Activated naive CD4-positive, alpha-beta T cell treated with anti-CD3 and anti-CD28 coated beads, Interleukin-2, amount 50 U/mL, for 16 hours (primary cell): ENCODE data around the gene SARS2.
"Not testable (repeated sequence)": the region's sequence is repeated elsewhere in the genome, so short reads cannot be mapped to it uniquely, and the experiment has no call there.

ENCODE experiments used
- DNase-seq: peaks from one replicate; pipeline ENCODE4 v3.0.0-alpha.2; 2020

SARS2 gene, protein sequence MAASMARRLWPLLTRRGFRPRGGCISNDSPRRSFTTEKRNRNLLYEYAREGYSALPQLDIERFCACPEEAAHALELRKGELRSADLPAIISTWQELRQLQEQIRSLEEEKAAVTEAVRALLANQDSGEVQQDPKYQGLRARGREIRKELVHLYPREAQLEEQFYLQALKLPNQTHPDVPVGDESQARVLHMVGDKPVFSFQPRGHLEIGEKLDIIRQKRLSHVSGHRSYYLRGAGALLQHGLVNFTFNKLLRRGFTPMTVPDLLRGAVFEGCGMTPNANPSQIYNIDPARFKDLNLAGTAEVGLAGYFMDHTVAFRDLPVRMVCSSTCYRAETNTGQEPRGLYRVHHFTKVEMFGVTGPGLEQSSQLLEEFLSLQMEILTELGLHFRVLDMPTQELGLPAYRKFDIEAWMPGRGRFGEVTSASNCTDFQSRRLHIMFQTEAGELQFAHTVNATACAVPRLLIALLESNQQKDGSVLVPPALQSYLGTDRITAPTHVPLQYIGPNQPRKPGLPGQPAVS

DNA sequence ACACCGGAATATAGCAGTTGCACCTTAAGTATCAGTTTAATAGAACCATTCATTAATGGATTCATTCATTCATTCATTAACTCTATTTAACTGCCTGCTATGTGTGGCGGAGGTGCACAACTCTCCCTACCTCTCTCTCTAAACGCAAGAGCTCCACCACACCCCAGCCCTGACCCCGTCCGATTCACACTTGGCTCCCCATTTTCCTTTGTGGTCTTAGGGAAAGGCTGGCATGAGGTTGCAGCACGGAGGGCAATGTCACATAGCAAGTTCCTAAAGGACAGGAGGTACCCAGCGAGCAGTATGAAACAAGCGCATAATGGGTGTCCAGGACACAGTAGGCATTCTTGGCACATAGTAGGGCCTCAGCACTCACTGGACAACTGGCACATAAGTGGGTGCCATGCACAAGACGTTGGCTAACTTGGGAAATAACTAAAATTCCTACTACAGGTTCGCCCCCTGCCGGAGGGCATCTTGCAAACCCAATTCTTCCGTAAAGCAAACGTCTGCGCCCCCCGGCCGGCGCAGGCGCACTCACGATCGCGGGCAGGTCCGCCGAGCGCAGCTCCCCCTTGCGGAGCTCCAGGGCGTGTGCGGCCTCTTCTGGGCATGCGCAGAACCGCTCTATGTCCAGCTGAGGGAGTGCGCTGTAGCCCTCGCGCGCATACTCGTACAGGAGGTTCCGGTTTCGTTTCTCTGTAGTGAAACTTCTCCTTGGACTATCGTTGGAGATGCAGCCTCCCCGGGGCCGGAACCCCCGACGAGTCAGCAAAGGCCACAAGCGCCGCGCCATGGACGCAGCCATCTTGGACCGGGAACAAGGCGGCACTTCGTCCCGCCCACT is at the start of gene SARS2:
Gene SARS2, minus strand, starts transcription at position 835 of the 847 bp plus-strand sequence. Its CDS starts 27 bp downstream, at position 808.
- DNase-seq = peak; percentile 87

DNA sequence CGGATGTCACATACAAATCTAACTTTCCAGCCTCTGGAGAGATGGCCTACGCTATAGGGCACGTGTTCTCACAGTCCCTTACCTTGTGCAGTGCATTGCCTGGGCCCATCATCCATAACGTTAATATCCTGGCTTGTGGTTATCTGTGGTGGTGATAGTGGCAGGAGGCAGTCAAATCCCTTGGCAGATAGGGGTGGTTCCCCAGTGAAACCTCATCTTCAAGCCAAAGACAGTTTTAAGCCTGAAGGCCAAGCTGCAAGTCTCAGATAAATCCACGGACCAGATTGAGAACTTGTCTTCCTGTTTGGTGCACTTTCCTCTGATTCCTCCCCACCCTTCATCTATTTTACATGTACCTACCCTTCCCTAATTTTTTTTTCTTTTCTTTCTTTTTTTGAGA is 49.2 kb upstream of the SARS2 start:
- no peak for DNase-seq

DNA sequence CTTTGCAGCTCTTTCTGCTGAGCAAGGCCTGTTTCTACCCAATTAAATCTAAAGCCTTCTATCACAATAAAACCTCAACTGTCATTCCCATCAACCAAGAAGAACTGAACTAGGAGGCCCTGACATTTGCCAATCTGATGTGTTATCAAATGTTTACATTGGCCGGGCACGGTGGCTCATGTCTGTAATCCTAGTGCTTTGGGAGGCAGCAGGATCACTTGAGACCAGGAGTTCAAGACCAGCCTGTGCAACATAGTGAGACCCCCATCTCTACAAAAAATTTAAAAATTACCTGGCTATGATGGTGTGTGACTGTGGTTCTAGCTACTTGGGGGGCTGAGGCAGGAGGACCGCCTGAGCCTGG is 47.7 kb upstream of the SARS2 start:
- no peak for DNase-seq

DNA sequence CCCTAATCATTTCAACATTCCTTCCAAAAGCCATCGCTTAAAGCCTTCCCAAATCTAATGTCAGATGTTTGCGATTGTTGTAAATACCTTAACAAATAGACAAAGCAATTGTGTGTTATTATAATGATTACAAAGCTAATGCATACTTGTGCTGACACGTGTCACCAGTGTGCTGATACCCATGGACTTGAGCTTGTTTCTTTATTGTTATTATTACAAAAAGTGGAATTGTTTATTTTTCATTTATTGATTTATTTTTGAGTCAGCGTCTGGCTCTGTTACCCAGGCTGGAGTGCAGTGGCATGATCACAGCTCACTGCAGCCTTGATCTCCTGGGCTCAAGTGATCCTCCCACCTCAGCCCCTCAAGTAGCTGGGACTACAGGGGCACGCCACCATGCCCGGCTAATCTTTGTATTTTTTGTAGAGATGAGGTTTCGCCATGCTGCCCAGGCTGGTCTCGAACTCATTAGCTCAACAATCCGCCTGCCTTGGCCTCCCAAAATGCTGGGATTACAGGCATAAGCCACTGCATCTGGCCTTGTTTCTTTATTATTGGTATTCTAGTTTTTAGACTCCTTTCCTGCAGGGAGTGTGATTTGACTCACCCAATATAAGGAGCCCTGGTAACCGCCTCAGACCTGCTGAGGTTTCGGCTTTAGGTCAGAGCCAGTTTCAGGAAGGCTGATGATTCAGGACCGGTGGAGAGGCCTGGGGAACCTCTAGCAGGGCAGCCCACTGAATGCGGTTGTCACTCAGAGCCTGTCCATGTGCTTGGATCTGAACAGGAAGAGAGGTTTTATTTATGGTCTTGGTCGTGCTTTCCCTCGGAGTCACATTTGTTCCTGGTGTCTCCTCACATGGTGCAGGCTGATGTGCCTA is 47.1 kb upstream of the SARS2 start:
- no peak for DNase-seq

DNA sequence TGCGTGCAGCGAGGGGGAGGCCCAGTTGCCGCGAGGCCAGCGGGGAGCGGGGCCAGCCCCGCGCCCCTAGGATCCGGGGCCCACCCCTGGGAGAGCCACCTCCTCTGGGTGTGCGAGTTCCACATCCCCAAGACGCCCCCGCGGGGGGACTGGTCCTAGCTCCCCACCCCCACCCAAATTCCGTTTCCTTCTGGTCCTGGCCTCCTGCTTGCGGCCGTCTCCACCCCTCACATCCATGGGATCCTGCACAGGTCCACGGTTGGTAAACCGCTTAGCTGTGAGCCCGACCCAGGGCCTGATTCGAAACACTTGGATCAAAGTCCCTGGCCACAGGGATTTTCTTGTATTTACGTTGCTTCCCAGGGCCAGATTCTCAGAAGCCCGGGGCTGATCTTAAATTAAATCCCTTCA is 45.3 kb upstream of the SARS2 start:
- DNase-seq = no peak

DNA sequence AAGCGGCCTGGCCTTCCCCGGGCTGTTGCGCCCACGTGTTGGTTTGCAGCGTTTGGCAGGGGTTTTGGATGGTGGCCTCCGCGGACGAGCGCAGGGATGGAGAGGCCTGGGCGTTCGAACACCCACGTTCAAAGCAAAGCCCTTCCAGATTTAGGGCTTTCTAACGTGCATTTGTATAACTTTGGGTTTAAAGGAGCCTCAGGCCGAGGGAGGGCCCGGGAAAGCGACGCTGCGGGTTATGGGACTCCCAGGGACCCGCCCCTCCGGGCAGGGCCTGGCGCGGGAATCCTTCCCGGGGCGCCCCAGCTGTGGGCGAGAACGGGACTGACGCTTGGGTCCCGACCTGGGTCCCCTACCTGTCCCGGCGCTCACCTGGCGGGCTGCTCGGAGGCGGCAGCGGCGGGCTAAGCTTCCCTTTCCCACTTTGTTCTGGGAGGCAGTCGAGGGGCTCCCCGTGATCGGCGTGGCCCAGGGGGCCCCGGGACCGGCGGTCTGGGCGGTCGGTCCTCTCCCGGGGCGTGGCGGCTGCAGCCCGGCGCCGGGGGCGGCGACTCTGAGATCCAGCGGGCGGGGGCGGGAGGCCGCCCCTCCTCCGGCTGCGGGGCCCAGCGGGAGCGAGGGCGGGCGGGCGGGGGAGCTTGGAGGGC is 44.8 kb upstream of the SARS2 start, which contains the start of gene FBXO17:
Gene FBXO17, minus strand, starts transcription at position 529 of the 647 bp plus-strand sequence. CDS start 25,423 bp downstream, outside the sequence.
- DNase-seq = no peak

DNA sequence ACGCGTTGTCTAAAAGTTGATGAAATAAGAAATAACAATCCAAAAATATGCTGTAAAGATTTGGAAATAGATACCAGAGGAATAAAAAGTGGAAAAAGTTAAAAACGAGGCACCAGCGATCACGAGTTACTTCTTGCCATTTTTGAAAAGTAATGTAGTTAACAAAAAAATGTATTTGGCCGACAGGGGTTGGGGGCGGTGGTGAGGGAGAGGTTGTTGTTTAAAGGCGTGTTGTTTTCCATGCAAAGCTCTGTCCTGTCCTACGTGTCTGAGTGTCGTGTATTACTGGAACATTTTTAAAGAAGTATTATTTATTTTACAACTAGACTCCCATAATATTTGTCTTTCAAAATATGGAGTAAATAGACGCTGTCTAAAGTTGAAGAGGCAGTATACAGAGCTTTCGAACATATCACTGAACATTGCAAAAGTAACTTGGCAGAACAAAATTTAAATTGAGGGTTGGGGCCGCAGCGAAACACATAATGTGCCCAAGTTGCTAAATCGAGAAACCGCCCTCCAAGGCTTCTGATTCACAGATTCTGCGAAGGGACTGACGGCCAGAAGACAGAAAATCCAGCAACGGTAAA is 44.2 kb upstream of the SARS2 start:
- no peak for DNase-seq

DNA sequence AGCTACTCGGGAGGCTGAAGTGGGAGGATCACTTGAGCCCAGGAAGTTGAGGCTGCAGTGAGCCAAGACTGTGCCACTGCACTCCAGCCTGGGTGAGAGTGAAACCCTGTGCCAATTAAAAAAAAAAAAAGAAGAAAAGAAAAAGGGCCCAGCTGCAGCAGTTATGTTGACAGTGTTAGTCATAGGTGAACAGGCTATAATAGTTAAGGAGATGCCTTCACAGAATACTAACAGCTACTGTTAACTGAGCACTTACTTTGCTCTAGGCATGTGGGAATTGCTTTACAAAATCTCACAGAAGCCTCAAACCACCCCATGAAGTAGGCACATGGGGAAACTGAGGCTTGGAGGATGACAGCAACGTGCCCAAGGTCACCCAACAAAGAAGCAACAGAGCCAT is 41.1 kb upstream of the SARS2 start:
- DNase-seq = no peak

DNA sequence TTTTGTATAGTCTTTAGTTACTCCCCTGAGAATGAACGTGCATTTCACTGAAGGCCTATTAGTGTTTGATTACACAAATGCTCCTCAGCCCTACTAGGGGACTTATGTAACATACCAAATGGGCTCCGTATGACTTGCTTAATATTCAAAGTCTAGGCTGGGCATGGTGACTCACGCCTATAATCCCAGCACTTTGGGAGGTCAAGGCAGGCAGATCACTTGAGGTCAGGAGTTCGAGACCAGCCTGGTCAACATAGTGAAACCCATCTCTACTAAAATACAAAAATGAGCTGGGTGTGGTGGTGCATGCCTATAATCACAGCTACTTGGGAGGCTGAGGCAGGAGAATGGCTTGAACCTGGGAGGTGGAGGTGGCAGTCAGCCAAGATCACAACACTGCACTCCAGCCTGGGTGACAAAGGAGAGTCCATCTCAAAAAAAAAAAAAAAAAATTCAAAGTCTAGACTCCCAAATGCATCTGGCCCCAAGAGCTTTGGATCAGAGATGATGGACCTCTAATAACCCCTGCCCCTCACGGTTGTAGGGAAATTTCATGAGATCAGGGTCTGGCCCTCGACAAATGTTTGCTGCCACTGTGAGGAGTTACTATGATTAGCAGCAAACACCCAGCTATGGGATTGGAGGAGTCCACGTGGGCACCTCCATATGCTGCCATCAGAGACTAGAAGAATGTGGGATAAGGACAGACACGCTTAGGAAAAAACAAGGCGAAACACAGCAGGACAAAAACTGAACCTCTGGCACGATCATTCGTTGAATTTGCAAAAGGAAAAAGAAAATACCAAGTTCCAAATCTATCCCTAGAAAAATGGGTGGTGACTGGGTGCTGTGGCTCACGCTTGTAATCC is 40.3 kb upstream of the SARS2 start:
- DNase-seq = no peak

DNA sequence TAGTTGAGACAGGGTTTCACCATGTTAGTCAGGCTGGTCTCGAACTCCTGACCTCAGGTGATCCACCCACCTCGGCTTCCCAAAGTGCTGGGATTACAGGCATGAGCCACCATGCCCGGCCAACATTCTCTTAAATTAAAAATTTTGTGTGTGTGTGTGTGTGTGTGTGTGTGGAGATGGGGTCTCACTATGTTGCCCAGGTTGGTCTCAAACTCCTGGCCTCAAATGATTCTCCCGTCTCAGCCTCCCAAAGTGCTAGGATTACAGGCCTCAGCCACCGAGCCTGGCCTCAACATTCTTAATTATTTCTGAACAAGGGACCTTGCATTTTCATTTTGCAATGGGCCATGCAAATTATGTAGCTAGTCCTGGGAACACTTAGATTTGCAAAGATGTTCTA is 35.6 kb upstream of the SARS2 start:
- not testable (repeated sequence) for DNase-seq

DNA sequence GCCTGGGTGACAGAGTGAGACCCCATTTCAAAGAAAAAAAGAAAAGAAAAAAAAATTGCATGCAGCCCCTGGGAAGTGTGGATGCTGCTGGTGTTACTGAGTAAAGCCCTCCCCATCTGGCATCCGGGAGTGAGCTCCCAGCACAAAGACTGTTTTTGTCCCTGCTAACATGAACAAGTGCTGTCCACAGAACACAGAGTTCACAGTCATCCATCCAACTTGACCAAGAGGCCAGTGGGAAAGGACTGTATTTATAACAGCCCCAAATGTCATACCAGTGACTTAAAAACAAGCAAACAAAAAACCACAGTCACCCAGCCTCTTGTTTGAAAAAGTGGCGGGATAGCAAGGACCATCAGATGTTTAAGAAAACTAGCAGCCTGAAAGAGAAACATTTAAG is 34.2 kb upstream of the SARS2 start:
- DNase-seq = no peak

DNA sequence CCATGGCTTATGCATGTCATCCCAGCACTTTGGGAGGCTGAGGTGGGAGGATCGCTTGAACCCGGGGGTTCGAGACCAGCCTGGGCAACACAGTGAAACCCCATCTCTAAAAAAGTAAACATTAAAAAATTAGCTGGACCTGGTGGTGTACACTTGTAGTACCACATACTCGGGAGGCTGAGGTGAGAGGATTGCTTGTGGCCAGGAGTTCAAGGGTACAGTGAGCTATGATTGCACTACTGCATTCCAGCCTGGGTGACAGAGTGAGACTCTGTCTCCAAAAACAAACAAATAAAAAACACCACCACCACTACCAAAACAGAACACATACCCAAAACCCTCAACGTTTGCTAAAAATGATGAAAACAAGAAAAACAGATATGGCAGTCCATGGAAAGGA is 29.1 kb upstream of the SARS2 start:
- DNase-seq = no peak

DNA sequence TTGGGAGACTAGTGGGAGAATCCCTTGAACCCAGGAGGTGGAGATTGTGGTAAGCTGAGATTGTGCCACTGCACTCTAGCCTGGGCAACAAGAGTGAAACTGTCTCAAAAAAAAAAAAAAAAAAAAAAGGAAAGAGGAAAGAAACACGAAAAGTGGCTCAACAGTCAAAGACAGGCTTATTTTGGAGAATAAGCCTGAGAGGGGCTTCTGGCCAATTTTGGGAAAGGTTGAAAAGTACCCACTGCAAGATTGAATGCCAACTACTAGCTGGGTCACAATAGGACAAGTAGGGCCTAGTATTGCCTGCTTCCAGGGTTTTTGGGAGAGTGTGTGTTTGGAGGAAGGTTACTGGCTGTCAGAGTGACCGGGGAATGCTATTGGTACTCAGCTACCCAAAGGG is 27.7 kb upstream of the SARS2 start:
- DNase-seq = no peak

DNA sequence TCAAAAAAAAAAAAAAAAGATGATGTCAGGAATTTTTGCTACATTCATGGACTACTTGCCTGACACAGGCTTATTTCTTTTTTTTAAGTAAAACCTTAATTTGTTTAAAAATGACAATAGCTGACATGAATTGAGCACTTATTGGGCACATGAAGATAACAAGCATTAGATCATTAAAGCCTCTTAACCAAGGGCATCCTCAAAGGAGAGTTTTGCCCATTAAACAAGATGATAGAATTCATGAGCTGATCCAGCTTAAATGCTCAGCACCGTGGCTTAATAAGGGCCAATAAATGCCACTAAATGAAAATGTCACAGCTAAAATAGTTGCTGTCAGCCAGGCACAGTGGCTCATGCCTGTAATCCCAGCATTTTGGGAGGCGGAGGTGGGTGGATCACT is 25.7 kb upstream of the SARS2 start:
- no peak for DNase-seq

DNA sequence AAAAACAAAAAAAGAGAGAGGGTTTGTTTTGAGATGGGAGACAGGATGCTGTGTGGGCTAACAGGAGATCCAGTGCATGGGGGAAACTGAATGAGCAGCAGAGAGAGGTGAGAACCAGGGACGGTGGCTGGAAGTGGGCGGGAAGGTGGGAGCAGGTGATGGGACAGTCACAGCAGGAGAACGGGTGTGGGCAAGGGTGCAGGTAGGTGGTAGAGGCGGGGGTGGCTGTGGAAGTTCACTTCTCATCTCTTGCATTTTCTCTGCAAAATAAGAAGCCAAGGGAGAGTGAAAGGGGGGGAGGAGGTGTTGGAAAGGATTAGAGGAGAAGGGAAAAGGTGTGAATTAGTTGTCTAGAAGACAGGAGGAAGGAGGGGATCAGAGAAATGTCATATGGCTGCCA is 23.1 kb upstream of the SARS2 start:
- DNase-seq = no peak

DNA sequence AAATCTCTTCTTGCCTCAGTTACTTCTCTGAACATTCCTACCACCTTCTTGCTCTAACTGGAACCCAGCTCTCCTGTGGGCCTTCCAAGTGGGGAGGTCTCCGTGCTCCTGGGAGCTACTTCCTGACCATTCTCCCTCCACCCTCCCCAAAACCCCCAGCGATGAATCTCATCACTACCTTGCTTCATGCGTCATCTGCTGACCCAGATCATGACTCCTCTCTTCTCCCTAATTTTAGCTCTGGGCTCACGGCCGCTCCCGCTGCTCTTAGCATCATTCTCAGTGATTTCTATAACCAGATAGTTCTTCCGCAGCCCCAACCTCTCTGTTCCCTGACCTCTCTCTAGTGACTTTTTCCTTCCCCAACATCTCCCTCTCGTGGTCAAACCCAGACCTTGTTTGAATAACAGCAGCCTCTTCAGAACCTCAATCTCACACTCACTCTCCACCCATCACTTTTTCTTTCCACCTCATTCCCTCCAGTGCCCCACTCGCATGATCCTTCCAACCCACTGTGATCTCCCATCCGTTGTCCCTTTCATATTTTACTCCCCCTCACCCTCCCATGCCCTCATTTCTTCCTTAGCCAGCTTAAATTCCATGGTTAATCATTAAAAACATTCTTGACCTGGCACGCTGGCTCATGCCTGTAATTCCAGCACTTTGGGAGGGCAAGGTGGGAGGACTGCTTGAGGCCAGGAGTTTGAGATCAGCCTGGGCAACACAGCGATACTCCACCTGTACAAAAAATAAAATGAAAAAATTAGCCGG is 22.0 kb upstream of the SARS2 start:
- DNase-seq = no peak

DNA sequence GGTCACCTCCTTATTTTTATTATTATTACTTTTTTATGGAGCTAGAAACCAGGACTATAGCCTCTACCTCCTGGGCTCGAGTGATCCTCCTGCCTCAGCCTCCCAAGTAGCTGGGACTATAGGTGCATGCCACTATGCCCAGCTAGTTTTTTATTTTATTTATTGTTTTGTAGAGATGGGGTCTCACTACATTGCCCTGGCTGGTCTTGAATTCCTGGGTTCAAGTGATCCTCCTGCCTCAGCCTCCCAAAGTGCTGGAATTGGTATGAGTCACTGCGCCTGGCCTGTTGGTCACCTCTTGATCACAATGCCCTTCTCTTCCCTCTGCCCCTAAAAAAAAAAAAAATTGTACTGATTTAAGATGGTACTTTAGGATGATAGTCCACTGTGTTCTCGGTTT is 20.6 kb upstream of the SARS2 start:
- no peak for DNase-seq

DNA sequence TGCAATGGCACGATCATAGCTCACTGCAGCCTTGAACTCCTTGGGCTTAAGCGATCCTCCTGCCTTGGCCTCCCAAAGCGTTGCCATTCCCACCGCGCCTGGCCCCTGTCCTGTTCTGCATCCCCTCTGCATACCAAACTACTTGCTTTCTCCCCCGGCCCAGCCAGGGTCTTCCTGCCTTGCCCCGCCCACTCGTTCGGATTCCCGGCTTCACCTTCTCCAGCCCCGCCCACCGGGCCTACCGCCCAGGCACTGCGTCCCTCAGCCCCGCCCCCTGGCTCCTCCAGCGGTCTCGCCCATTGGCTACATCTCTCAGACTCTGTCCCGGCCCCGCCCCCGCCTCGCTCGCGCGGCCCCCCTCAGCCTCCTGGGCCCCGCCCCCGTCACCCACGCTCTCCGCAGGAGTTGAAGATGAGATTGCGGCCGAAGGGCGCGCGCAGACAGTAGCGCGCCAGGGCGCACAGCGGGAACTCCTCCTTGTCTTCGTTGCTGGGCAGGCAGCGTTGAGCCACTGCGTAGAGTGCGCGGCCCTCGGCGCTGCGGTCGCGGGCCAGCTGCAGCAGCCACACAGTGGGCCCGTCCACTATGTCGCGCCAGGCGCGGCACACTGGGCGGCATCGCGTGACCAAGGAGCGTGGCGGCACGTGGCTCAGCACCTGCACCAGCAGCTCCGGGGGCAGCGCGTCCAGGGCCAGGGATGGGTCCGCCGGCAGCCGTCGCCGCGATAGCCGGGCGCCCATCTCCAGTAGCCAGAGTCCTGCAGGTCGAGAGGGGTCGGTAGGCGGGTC is 19.2 kb upstream of the SARS2 start:
- peak; percentile 87 for DNase-seq
